Parathyroid adenoma (tissue), 2 donors: Measurements from ENCODE around the gene SYNCRIP.
"Not testable (repeated sequence)": the region's sequence is repeated elsewhere in the genome, so short reads cannot be mapped to it uniquely, and the experiment has no call there.

Experiments
- H2AFZ ChIP-seq: fragments of 300-600 bp; sonication (generic); one replicate; pipeline ENCODE4 v1.7.0; 2017; ENCODE audit warnings: antibody characterized with exemption, mild to moderate bottlenecking
- H3K27ac ChIP-seq: fragments of 300-600 bp; sonication (generic); one replicate; pipeline ENCODE4 v1.7.0; 2017
- H3K27me3 ChIP-seq: fragments of 300-600 bp; sonication (generic); one replicate; pipeline ENCODE4 v1.7.0; 2017; ENCODE audit warnings: low read length; ENCODE audit not compliant: control insufficient read depth, insufficient read depth
- H3K36me3 ChIP-seq: fragments of 300-600 bp; sonication (generic); one replicate; pipeline ENCODE4 v1.7.0; 2017; ENCODE audit warnings: low read length; ENCODE audit not compliant: control insufficient read depth, insufficient read depth
- H3K4me1 ChIP-seq: fragments of 300-600 bp; sonication (generic); one replicate; pipeline ENCODE4 v1.7.0; 2017; ENCODE audit warnings: control low read depth
- H3K4me2 ChIP-seq: fragments of 300-600 bp; sonication (generic); one replicate; pipeline ENCODE4 v1.7.0; 2017; ENCODE audit warnings: low read length
- H3K4me3 ChIP-seq: fragments of 300-600 bp; sonication (generic); one replicate; pipeline ENCODE4 v1.7.0; 2017; ENCODE audit warnings: low read depth, low read length
- H3K79me2 ChIP-seq: fragments of 300-600 bp; sonication (generic); one replicate; pipeline ENCODE4 v1.7.0; 2017; ENCODE audit warnings: control low read depth
- H3K9ac ChIP-seq: fragments of 300-600 bp; sonication (generic); one replicate; pipeline ENCODE4 v1.7.0; 2017; ENCODE audit warnings: mild to moderate bottlenecking
- H3K9me3 ChIP-seq: fragments of 300-600 bp; sonication (generic); one replicate; pipeline ENCODE4 v1.7.0; 2017; ENCODE audit warnings: low read length; ENCODE audit not compliant: control insufficient read depth
- TF ChIP-seq, protein P1 (sequence below): fragments of 300-600 bp; sonication (generic); IDR thresholded peaks from one replicate; pipeline ENCODE4 v1.7.0; 2017; ENCODE audit warnings: antibody characterized with exemption, mild to moderate bottlenecking
- donor health status: primary hyperparathyroidism.

Gene SYNCRIP

GRCh38 chr6:85637579-85637978, 5.1 kb downstream of the SYNCRIP start:
- H3K27ac ChIP-seq = no peak overlapping the region
- no peak overlapping the region for H2AFZ ChIP-seq
- TF ChIP-seq, protein P1, sequence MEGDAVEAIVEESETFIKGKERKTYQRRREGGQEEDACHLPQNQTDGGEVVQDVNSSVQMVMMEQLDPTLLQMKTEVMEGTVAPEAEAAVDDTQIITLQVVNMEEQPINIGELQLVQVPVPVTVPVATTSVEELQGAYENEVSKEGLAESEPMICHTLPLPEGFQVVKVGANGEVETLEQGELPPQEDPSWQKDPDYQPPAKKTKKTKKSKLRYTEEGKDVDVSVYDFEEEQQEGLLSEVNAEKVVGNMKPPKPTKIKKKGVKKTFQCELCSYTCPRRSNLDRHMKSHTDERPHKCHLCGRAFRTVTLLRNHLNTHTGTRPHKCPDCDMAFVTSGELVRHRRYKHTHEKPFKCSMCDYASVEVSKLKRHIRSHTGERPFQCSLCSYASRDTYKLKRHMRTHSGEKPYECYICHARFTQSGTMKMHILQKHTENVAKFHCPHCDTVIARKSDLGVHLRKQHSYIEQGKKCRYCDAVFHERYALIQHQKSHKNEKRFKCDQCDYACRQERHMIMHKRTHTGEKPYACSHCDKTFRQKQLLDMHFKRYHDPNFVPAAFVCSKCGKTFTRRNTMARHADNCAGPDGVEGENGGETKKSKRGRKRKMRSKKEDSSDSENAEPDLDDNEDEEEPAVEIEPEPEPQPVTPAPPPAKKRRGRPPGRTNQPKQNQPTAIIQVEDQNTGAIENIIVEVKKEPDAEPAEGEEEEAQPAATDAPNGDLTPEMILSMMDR = no peak
- H3K4me1 ChIP-seq = peaks cover 6% of the 10 kb centered on the region
- no peaks in the 10 kb centered on the region for H3K9me3 ChIP-seq
- H3K36me3 ChIP-seq = no peaks in the 10 kb centered on the region
- H3K4me3 ChIP-seq = no peak overlapping the region
- H3K79me2 ChIP-seq = peaks cover 60% of the 10 kb centered on the region
- no peak overlapping the region for H3K4me2 ChIP-seq
- no peaks in the 10 kb centered on the region for H3K27me3 ChIP-seq
- H3K9ac ChIP-seq = no peak overlapping the region

- no peak overlapping the region for H3K9ac ChIP-seq
- no peak overlapping the region for H2AFZ ChIP-seq
- H3K27me3 ChIP-seq = no peaks in the 10 kb centered on the region
- TF ChIP-seq, protein P1 = no peak
- H3K9me3 ChIP-seq = no peaks in the 10 kb centered on the region
- H3K36me3 ChIP-seq = no peaks in the 10 kb centered on the region
- H3K4me3 ChIP-seq = no peak overlapping the region
- H3K4me2 ChIP-seq = no peak overlapping the region
- H3K27ac ChIP-seq = no peak overlapping the region
- peaks cover 2% of the 10 kb centered on the region for H3K4me1 ChIP-seq
- peaks cover 66% of the 10 kb centered on the region for H3K79me2 ChIP-seq
Observed at GRCh38 chr6:85632164-85632942, 10.3 kb downstream of the SYNCRIP start.

DNA sequence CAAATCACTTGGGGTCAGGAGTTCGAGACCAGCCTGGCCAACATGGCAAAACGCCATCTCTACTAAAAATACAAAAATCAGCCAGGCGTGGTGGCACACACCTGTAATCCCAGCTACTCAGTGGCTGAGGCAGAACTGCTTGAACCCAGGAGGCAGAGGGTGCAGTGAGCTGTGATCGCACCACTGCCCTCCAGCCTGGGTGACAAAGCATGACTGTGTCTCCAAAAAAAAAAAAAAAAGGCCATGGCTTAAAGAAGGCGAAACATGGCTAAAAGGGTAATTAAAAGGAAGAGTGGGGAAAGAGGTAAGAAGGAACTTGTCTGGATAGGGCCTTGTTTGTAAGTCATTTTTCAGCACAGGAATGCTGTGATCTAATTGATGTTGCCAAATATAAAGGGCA, 11.6 kb downstream of the SYNCRIP start:
- not testable (repeated sequence) for H3K36me3 ChIP-seq, H3K4me2 ChIP-seq, H3K9me3 ChIP-seq, H3K27me3 ChIP-seq, H3K4me3 ChIP-seq, H3K9ac ChIP-seq, H3K27ac ChIP-seq, H3K4me1 ChIP-seq, H2AFZ ChIP-seq
- peaks cover 61% of the 10 kb centered on the region for H3K79me2 ChIP-seq

DNA sequence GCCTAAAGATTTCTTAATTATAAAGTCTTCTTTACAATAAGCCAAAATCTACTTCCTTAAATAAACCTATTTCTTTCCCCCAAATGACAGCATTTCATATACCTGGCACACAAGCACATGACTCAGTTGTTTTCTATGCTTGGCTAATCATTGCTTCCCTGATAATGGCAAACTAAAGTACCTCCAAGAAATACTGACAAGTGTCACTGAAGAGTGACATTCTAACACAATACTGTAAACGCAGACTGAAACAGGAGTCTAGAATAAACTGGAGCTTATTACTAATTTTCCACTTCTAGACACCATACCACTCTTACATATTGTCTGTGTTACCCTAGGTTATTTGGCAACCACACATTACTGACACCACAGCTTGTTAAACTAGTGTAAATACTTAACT, 14.3 kb downstream of the SYNCRIP start:
- H2AFZ ChIP-seq = no peak overlapping the region
- no peaks in the 10 kb centered on the region for H3K27me3 ChIP-seq
- H3K9ac ChIP-seq = no peak overlapping the region
- no peak overlapping the region for H3K27ac ChIP-seq
- peaks cover 50% of the 10 kb centered on the region for H3K79me2 ChIP-seq
- peaks cover 2% of the 10 kb centered on the region for H3K4me1 ChIP-seq
- no peak overlapping the region for H3K4me2 ChIP-seq
- no peak overlapping the region for H3K4me3 ChIP-seq
- H3K9me3 ChIP-seq = no peaks in the 10 kb centered on the region
- TF ChIP-seq, protein P1 = no peak
- H3K36me3 ChIP-seq = no peaks in the 10 kb centered on the region

- TF ChIP-seq, protein P1 = no peak
- no peak overlapping the region for H3K9ac ChIP-seq
- H3K4me3 ChIP-seq = no peak overlapping the region
- no peak overlapping the region for H3K4me2 ChIP-seq
- no peaks in the 10 kb centered on the region for H3K27me3 ChIP-seq
- no peak overlapping the region for H3K27ac ChIP-seq
- H2AFZ ChIP-seq = no peak overlapping the region
- H3K9me3 ChIP-seq = no peaks in the 10 kb centered on the region
- H3K36me3 ChIP-seq = no peaks in the 10 kb centered on the region
- no peaks in the 10 kb centered on the region for H3K4me1 ChIP-seq
- H3K79me2 ChIP-seq = peaks cover 3% of the 10 kb centered on the region
Observed at GRCh38 chr6:85620308-85620707, 22.4 kb downstream of the SYNCRIP start.
